ENCODE measurements around the gene SLC44A4.
"Not testable (repeated sequence)": the region's sequence is repeated elsewhere in the genome, so short reads cannot be mapped to it uniquely, and the experiment has no call there.

GRCh38 chr6:31820399-31820798, 58.4 kb downstream of the SLC44A4 start:
- TF ChIP-seq MAFK (IDR thresholded peaks at IDR 0.05; ENCODE audit: partially characterized antibody); HOXB13 (CRISPR knock-in tag; IDR thresholded peaks at IDR 0.05; ENCODE audit: low read depth): not testable (repeated sequence)
